Liver (tissue), 5 donors: ENCODE results near the gene TUBB4A. TPM values are rescaled to one million over a fixed set of nuclear protein-coding genes. Genes with fewer than 3 reads are reported as not detected.

Experiments
- polyA plus RNA-seq, 2 donors: library from polyadenylated mRNA; stranded (reverse) in 1 of 2; unstranded in 1 of 2; fragments of 200-250 nt in 1 of 2; fragments of >200 nt in 1 of 2; fragmentation: Nextera tagmentation in 1 of 2; extraction: Ambion mirVana in 1 of 2; gene quantifications; one replicate each; pipeline versions ENCODE4 v1.2.1 to v1.2.3, GENCODE V29; 2013 to 2015
- small RNA-seq: library from RNA; depleted of rRNA; stranded (forward); fragments of <200 nt; gene quantifications from one replicate; pipeline ENCODE3, GENCODE V24; 2014
- total RNA-seq, 2 donors: library from RNA; depleted of rRNA; stranded (reverse); fragments of >200 nt; gene quantifications; one replicate each; pipeline ENCODE4 v1.2.3, GENCODE V29; 2014
- donor health status: healthy.
- donor health status: healthy.
- donor health status: healthy.

The TUBB4A gene
- total and polyA plus RNA-seq, 4 donors: 0.25 to 1.9 (median 0.96) TPM

Small RNAs within 50 kb of the gene (small RNA-seq; reads per million reads assigned to genes)
- gene AC010503.2: not detected

Other genes with a start within 250 kb of the TUBB4A start
- gene MLLT1, start 222.3 kb downstream of the TUBB4A start, total RNA-seq: 1 to 10 TPM; 2.1 to 6.9 TPM
- 10 to 100 TPM in 1 of 2 donors, 1 to 10 TPM in 1; 7.7 to 15.6 TPM for gene MLLT1, start 222.3 kb downstream of the TUBB4A start, polyA plus RNA-seq
- gene ACER1, start 168.7 kb downstream of the TUBB4A start, total RNA-seq: not detected
- gene ACER1, start 168.7 kb downstream of the TUBB4A start, polyA plus RNA-seq: under 1 TPM in 1 of 2 donors, not detected in 1; 0.07 TPM
- gene CLPP, start 140.8 kb downstream of the TUBB4A start, total RNA-seq: 10 to 100 TPM; 25.6 to 33.9 TPM
- 10 to 100 TPM; 54.6 to 78.0 TPM for gene CLPP, start 140.8 kb downstream of the TUBB4A start, polyA plus RNA-seq
- gene ALKBH7, start 129.5 kb downstream of the TUBB4A start, total RNA-seq: 10 to 100 TPM; 29.9 to 35.5 TPM
- gene ALKBH7, start 129.5 kb downstream of the TUBB4A start, polyA plus RNA-seq: 10 to 100 TPM; 66.8 to 99.7 TPM
- under 1 TPM; 0.61 to 0.75 TPM for gene PSPN, start 126.4 kb downstream of the TUBB4A start, total RNA-seq
- under 1 TPM; 0.51 to 0.63 TPM for gene PSPN, start 126.4 kb downstream of the TUBB4A start, polyA plus RNA-seq
- gene GTF2F1, start 109.1 kb downstream of the TUBB4A start, total RNA-seq: 10 to 100 TPM; 11.5 to 22.0 TPM
- 10 to 100 TPM in 1 of 2 donors, 1 to 10 TPM in 1; 7.4 to 24.4 TPM for gene GTF2F1, start 109.1 kb downstream of the TUBB4A start, polyA plus RNA-seq
- gene KHSRP, start 77.5 kb downstream of the TUBB4A start, total RNA-seq: 100 to 1,000 TPM in 1 of 2 donors, 10 to 100 TPM in 1; 58.7 to 132 TPM
- 10 to 100 TPM in 1 of 2 donors, 1 to 10 TPM in 1; 8.0 to 73.6 TPM for gene KHSRP, start 77.5 kb downstream of the TUBB4A start, polyA plus RNA-seq
- gene SLC25A41, start 68.5 kb downstream of the TUBB4A start, total RNA-seq: under 1 TPM in 1 of 2 donors, not detected in 1; 0.14 TPM
- gene SLC25A41, start 68.5 kb downstream of the TUBB4A start, polyA plus RNA-seq: under 1 TPM in 1 of 2 donors, not detected in 1; 0.16 TPM
- gene SLC25A23, start 42.5 kb downstream of the TUBB4A start, total RNA-seq: 10 to 100 TPM; 25.3 to 34.6 TPM
- 10 to 100 TPM in 1 of 2 donors, 1 to 10 TPM in 1; 9.3 to 20.0 TPM for gene SLC25A23, start 42.5 kb downstream of the TUBB4A start, polyA plus RNA-seq
- 10 to 100 TPM; 23.5 to 34.3 TPM for gene CRB3, start 38.0 kb downstream of the TUBB4A start, total RNA-seq
- gene CRB3, start 38.0 kb downstream of the TUBB4A start, polyA plus RNA-seq: 10 to 100 TPM; 19.2 to 38.7 TPM
- gene DENND1C, start 20.5 kb downstream of the TUBB4A start, total RNA-seq: 1 to 10 TPM; 1.1 to 1.4 TPM
- 1 to 10 TPM in 1 of 2 donors, under 1 TPM in 1; 0.99 to 1.5 TPM for gene DENND1C, start 20.5 kb downstream of the TUBB4A start, polyA plus RNA-seq
- gene TNFSF9, start 28.7 kb upstream of the TUBB4A start, total RNA-seq: under 1 TPM in 1 of 2 donors, not detected in 1; 0.08 TPM
- under 1 TPM in 1 of 2 donors, not detected in 1; 0.12 TPM for gene TNFSF9, start 28.7 kb upstream of the TUBB4A start, polyA plus RNA-seq
- not detected for gene CD70, start 88.8 kb upstream of the TUBB4A start, total RNA-seq
- not detected for gene CD70, start 88.8 kb upstream of the TUBB4A start, polyA plus RNA-seq
- 10 to 100 TPM; 10.1 to 75.6 TPM for gene TNFSF14, start 167.9 kb upstream of the TUBB4A start, total RNA-seq
- 10 to 100 TPM in 1 of 2 donors, 1 to 10 TPM in 1; 6.5 to 14.7 TPM for gene TNFSF14, start 167.9 kb upstream of the TUBB4A start, polyA plus RNA-seq
- 1,000 to 10,000 TPM; 4,543 to 9,349 TPM for gene C3, start 218.3 kb upstream of the TUBB4A start, total RNA-seq
- gene C3, start 218.3 kb upstream of the TUBB4A start, polyA plus RNA-seq: 1,000 to 10,000 TPM; 7,734 to 8,295 TPM
- 10 to 100 TPM; 17.2 to 28.9 TPM for gene GPR108, start 235.3 kb upstream of the TUBB4A start, total RNA-seq
- 10 to 100 TPM; 32.0 to 34.2 TPM for gene GPR108, start 235.3 kb upstream of the TUBB4A start, polyA plus RNA-seq
- 1 to 10 TPM; 6.1 to 9.9 TPM for gene TRIP10, start 237.4 kb upstream of the TUBB4A start, total RNA-seq
- gene TRIP10, start 237.4 kb upstream of the TUBB4A start, polyA plus RNA-seq: 1 to 10 TPM; 3.4 to 8.7 TPM